GM21737 (cell line): ENCODE results near the gene FAM90A26.
"Not testable (repeated sequence)": the region's sequence is repeated elsewhere in the genome, so short reads cannot be mapped to it uniquely, and the experiment has no call there.

Source experiments
- ATAC-seq: cut with Tn5 transposase; IDR thresholded peaks from one replicate; pipeline ENCODE4 v1.9.1; 2021; ENCODE audit warnings: mild to moderate bottlenecking, moderate library complexity; ENCODE audit not compliant: unreplicated experiment

Gene FAM90A26

DNA sequence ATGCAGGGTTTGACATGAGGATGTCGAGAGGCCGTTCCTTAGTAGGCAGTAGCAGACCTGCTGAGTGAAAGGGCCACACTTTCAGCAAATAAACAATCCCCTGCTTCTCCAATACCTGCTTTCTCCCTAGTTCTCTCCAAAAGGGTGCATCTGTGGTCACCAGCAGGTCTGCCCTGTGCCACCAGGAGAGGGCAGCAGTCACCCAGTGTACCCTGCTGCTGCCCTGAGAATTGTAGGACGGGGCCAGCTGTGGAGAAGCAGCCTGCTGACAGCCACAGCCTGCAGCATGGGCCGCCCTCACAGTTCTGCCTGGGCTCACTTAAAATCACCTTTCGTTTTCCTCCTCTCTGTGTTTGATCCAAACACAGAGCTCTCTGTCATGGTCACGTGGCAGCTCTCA is 11.8 kb upstream of the FAM90A26 start:
- not testable (repeated sequence) for ATAC-seq

DNA sequence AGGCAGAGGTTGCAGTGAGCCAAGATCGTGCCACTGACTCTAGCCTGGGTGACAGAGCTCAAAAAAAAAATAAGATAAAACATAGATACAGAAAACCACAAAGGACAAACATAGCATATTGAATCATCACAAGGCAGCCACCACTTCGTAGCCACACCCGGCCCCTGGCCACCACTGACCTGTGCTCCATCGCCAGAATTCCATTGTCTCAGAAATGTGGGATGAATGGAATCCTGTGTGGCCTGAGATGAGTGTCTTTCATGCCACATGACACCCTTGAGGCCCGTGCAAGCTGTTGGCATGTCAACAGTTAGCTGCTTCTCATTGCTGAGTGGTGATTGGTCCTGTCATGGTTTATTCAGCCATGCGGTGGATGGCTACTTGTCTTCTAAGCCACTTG is 10.2 kb upstream of the FAM90A26 start:
- ATAC-seq: not testable (repeated sequence)

DNA sequence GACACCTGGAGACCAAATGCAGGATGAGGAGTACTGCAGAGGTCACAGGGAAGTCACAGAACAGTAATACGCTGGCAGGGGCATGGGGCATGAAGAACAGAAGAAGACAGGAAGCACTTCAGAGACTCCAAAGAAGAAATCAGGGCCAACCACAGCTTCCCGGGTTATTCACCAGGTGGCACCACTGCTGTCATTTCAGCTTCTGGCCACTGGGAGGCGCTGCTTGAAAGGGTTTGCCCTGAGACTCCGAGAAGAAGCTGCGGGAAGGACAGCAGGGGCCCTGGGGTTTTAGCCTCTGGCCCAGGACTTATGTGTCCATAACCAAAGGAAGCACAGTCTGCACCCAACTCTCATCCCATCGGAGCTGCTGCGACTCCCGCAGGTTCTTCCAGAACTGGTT is 4.2 kb upstream of the FAM90A26 start:
- not testable (repeated sequence) for ATAC-seq

DNA sequence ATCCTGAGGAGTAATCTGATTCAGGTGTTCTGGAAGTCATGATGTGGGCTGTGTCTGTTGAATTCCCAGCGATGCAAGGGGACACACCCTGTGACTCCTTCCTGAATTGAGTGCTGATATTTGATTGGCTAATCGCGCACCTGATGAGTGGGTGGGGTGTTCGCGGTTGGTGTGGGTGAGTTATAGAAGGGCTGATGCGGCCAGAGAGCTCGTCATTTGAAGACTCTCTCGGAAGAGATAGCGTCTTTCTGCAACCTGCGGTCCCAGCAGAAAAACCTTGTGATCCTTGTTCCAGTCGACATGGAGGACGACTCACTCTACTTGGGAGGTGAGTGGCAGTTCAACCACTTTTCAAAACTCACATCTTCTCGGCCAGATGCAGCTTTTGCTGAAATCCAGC is 40.1 kb downstream of the FAM90A26 start, which contains the start of gene USP17L10:
Gene USP17L10, plus strand, starts transcription at position 301 of the 400 bp plus-strand sequence. Its CDS starts 0 bp downstream, at position 301.
- ATAC-seq: not testable (repeated sequence)

DNA sequence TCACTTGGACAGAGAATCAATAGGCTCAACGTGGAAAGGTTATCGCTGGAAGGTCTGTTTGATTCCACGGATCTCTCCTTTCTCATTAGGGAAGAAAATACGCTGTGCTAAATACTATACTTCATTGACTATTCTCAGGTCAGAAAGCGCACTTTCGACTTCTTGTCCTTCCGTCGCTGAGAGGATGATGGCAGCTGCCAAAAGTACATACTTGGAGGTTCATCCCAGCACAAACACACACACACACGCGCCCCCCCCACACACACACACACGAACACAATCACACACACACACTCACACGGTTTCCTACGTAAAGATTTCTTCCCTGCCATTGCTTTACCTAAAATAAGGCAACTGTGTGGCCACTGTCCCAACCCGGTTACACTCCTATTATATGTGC is 44.5 kb downstream of the FAM90A26 start:
- ATAC-seq: not testable (repeated sequence)

DNA sequence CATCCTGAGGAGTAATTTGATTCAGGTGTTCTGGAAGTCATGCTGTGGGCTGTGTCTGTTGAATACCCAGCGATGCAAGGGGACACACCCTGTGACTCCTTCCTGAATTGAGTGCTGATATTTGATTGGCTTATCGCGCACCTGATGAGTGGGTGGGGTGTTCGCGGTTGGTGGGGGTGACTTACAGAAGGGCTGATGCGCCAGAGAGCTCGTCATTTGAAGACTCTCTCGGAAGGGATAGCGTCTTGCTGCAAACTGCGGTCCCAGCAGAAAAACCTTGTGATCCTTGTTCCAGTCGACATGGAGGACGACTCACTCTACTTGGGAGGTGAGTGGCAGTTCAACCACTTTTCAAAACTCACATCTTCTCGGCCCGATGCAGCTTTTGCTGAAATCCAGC is 44.9 kb downstream of the FAM90A26 start, which contains the start of gene USP17L11:
Gene USP17L11, plus strand, starts transcription at position 301 of the 400 bp plus-strand sequence. Its CDS starts 0 bp downstream, at position 301.
- ATAC-seq: not testable (repeated sequence)

DNA sequence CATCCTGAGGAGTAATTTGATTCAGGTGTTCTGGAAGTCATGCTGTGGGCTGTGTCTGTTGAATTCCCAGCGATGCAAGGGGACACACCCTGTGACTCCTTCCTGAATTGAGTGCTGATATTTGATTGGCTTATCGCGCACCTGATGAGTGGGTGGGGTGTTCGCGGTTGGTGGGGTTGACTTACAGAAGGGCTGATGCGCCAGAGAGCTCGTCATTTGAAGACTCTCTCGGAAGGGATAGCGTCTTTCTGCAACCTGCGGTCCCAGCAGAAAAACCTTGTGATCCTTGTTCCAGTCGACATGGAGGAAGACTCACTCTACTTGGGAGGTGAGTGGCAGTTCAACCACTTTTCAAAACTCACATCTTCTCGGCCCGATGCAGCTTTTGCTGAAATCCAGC is 49.6 kb downstream of the FAM90A26 start, which contains the start of gene USP17L12:
Gene USP17L12, plus strand, starts transcription at position 301 of the 400 bp plus-strand sequence. Its CDS starts 0 bp downstream, at position 301.
- ATAC-seq: not testable (repeated sequence)

DNA sequence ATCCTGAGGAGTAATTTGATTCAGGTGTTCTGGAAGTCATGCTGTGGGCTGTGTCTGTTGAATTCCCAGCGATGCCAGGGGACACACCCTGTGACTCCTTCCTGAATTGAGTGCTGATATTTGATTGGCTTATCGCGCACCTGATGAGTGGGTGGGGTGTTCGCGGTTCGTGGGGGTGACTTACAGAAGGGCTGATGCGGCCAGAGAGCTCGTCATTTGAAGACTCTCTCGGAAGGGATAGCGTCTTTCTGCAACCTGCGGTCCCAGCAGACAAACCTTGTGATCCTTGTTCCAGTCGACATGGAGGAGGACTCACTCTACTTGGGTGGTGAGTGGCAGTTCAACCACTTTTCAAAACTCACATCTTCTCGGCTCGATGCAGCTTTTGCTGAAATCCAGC is 54.4 kb downstream of the FAM90A26 start, which contains the start of gene USP17L13:
Gene USP17L13, plus strand, starts transcription at position 301 of the 400 bp plus-strand sequence. Its CDS starts 0 bp downstream, at position 301.
- not testable (repeated sequence) for ATAC-seq
